Activated CD8-positive, alpha-beta memory T cell treated with anti-CD3 and anti-CD28 coated beads for 4 hours (primary cell): ENCODE data around the gene JPH2.

Source experiments
- DNase-seq, 2 donors: peaks; one replicate each; pipeline ENCODE4 v3.0.0-alpha.2; 2020; ENCODE audit warnings: low read depth in 2 of 2

Gene JPH2

GRCh38 chr20:44102582-44102981 is 84.4 kb downstream of the JPH2 start:
- DNase-seq: no peak

- DNase-seq: no peak
These were observed 87.2 kb downstream of the JPH2 start for GRCh38 chr20:44099832-44100231.

GRCh38 chr20:44098657-44099056 is 88.3 kb downstream of the JPH2 start:
- DNase-seq: no peak

GRCh38 chr20:44098256-44098630 is 88.7 kb downstream of the JPH2 start:
- no peak for DNase-seq

GRCh38 chr20:44097521-44098255 is 89.3 kb downstream of the JPH2 start:
- DNase-seq: no peak

- DNase-seq: no peak
These were observed 91.2 kb downstream of the JPH2 start for GRCh38 chr20:44095831-44096230.

GRCh38 chr20:44093249-44093582 is 93.8 kb downstream of the JPH2 start:
- DNase-seq: no peak

- no peak for DNase-seq
These were observed 94.3 kb downstream of the JPH2 start for GRCh38 chr20:44092551-44093248.

- DNase-seq: no peak
These were observed 96.0 kb downstream of the JPH2 start for GRCh38 chr20:44091026-44091425.

- DNase-seq: no peak
These were observed 96.9 kb downstream of the JPH2 start for GRCh38 chr20:44089987-44090674.

GRCh38 chr20:44087857-44088120 is 99.2 kb downstream of the JPH2 start:
- no peak for DNase-seq

- no peak for DNase-seq
These were observed 99.7 kb downstream of the JPH2 start for GRCh38 chr20:44087051-44087856.

GRCh38 chr20:44085616-44086434 is 101.2 kb downstream of the JPH2 start:
- no peak for DNase-seq

GRCh38 chr20:44084891-44085290 is 102.1 kb downstream of the JPH2 start:
- DNase-seq: no peak

GRCh38 chr20:44084439-44084838 is 102.5 kb downstream of the JPH2 start:
- no peak for DNase-seq

- no peak for DNase-seq
These were observed 103.6 kb downstream of the JPH2 start for GRCh38 chr20:44083220-44083933.

GRCh38 chr20:44081888-44082287 is 105.1 kb downstream of the JPH2 start:
- DNase-seq: no peak

- no peak for DNase-seq
These were observed 105.5 kb downstream of the JPH2 start for GRCh38 chr20:44081476-44081875.

GRCh38 chr20:44080646-44081267 is 106.2 kb downstream of the JPH2 start:
- peak; percentile 59 to 61 for DNase-seq

GRCh38 chr20:44080064-44080463 is 106.9 kb downstream of the JPH2 start:
- no peak for DNase-seq
